ENCODE measurements around the gene FCHSD2. TPM values are rescaled to one million over a fixed set of nuclear protein-coding genes. Genes with fewer than 3 reads are reported as not detected.
"Not testable (repeated sequence)": the region's sequence is repeated elsewhere in the genome, so short reads cannot be mapped to it uniquely, and the experiment has no call there.

FCHSD2 gene
- polyA plus RNA-seq, 5 donors = 37.4 to 51.9 (median 48.5) TPM

DNA sequence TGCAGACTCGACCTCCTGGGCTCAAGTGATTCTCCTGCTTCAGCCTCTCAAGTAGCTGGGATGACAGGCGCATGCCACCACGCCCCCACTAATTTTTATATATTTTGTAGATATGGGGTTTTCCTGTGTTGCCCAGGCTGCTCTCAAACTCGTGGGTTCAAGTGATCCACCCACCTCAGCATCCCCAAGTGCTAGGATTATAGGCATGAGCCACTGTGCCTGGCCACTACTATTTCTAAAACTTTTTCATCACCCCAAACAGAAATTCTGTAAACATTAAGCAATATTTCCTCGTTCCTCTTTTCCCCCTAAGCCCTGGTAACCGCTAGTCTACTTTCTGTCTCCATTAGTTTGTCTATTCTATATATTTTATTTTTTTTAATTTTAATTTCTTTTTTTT is 336.9 kb downstream of the FCHSD2 start:
- no peak for DNase-seq

GRCh38 chr11:72802822-72803221 is 339.3 kb downstream of the FCHSD2 start:
- DNase-seq = no peak

GRCh38 chr11:72799441-72799840 is 342.7 kb downstream of the FCHSD2 start:
- no peak for DNase-seq

DNA sequence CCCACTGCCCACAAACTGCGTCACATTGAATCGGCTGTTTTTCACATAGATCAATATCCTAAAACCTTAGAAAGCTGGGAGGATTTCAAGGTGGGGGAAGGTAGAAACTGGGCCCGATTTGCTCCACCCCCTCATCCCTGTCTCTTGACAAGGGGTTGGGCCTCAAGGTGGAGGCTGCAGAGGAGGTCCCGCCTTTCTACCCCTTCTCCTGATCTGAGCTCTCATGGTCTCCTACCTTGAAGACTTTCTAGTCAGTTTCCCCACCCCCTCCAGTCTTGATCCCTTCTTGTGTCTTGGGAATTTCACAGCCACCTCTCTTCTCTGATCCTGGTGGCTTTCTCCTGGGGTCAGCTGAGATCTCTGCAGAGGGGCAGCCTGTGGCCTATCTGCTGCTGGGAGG is 343.8 kb downstream of the FCHSD2 start:
- no peak for DNase-seq

DNA sequence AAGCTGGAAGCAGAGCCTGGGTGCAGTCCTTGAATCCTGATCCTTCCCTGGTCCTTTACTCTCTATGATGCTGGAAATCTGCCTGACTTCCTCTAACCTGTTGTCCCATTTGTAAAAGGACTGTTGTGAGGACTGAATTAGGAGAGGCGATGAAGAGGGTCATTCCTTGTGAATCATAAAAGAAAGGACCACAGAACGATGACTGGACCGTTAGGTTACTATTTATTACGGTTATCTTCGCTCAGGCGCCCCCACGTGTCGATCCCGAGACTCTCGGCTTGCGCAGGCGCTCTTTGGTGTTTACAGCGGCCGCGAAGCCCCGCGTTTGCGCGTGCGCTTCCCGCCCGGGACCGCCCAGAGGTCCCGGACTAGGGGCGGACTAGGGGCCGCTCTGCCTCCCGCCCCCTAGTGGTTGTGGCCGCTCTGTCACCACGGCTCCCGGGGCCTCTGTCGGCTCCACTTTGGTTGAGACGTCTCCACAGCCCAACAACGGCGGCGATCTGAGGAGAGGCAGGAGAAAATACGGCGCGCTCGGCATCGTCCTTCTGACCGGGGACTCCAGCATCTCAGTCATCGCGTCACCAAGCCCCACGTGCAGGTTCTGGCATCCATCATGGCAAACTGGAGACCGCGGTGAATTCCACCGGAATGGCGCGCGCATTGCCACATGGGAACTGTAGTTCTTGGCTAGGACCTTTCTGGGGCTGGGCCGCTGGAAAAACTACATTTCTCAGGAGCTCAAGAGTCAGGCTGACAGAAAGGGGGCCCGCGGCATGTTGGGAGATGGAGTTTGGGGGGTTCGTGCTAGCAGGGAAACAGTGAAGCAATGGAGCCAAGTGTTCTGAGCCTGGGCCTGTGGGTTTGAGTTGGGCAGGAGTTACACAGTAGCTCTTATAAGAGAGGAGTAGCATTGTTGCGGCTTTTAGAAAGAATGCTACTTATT is 348.4 kb downstream of the FCHSD2 start, which contains the start of gene STARD10:
Gene STARD10 (minus strand): TSS at position 623 of the 943 bp plus-strand sequence. CDS start 12,866 bp downstream, outside the sequence.
- peak; percentile 98 for DNase-seq

DNA sequence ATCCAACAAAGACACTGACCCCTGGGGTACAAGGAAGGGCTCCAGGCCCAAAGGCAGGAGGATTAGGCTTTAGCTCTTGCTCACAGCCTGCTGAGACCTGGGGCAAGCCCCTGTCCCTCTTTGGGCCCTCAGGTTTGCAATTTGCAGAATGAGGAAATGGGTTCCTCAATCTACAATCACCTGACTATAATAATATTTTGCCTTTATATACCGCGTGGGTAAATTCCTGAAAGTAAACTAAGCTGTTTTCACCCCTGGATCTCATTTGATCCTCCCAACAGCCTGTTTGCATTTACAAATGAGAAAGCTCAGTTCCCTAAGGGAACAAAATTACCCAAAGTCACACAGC is 349.1 kb downstream of the FCHSD2 start:
- no peak for DNase-seq

DNA sequence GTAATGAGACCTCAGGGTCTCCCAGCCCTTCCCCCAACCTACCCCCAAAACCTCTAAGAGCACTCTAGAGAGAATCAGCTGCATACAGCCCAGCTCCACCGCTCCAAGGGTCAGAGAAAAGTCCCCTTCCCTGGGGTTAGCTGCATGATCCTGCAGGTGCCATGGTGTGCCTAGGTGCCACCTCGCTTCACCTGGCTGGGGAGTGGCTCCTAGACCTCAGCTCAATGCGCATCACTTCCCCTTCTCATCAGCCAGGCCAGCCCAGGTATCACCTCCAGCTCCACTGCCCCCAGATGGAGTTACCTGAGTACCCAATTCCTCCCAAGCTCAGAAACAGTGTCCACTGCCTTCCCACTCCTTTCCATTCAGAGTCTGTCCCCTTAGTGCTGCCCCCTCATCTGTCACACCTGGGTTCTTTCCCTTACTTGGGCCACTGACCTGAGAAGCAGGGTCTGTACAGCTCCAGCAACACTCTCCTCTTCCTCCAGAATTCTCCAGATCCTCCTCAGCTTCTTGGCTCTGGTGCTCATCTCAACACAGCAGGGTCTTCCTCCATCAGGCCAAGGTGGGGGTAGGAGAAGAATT is 349.6 kb downstream of the FCHSD2 start:
- no peak for DNase-seq

DNA sequence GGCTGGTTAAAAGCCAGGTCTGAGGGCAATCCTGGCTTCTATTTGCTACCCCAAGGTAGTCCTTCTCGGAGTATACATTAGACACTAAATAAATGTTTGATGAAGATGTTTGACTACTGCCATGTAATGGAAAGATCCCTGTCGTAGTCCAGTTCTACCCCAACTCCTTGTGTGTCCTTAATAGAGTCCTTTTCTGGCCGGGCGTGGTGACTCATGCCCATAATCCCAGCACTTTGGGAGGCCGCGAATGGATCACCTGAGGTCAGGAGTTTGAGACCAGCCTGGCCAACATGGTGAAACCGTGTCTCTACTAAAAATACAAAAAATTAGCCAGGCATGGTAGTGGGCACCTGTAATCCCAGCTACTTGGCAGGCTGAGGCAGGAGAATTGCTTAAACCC is 350.9 kb downstream of the FCHSD2 start:
- DNase-seq = not testable (repeated sequence)

DNA sequence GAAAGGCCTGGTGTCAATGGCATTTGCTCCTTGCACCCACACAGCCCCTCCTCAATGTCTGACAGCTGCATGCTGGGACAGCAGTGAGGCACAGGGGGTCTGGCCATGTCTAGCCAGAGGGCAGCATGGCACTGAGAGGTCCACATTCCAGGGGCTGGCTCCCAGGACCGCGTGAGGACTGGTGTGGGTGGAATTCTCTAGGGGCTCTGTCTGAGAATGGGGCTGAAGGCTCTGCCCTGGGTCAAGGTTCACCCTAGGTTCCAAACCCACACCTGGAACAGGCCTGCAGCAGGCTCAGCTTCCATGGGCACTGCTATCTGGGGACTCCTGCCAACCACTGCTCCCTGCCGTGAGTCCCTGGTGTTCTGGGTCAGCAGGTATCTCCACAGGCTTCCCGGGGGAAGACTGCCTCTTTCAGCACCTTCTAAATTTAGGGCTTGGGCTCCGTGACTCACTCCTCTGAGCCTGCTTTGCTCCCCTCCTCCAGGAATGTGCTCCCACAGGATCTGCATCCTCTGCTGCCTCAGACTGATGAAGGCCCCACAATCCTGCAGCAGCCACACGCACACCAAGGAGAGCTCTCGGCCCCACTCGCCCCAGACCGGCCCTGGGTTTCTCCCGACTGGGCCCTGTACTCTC is 352.5 kb downstream of the FCHSD2 start:
- DNase-seq = no peak

- no peak for DNase-seq
Measured at GRCh38 chr11:72788241-72788640, 353.9 kb downstream of the FCHSD2 start.

DNA sequence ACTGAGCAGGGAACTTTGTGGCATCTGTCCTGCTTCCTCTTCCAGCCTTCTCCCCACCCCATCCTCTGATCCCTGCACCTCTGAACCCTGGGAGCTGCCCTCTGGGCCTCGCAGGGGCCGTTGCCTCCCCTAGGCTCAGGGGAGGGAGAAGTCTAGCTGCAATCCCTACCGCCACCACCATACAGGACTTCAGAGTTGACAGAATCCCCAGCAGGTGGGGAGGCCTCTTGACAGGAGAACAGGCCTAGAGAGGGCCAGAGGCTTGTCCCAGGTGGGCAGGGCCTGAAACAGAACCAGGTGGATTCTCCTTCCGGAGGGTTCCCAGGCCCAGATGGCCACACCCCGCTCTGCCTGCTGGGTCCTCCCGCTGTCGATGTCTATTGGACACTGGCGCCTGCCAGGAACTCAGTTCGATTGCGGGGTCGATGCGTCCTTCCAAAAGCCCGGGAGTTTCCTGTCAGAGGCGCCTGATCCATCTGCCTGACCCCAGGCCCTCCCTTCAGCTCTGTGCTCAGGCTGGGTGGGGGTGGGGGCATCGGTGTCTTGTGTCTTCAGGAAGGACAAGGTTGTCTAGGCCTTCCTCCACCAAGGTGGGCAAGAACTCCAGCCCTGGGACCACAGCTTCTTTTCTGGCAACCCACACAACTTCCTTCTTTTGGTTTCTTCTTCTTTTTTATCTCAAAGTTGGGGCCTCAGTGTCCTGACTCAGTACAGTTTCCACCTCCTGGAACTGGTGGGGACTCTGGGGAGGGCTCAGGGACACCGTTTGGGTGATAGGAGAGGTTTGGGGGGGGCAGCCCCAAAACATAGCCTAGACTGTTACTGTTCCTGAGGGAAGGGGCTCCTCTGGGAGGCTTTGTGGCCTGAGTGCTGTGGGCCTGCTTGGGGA is 354.7 kb downstream of the FCHSD2 start:
- DNase-seq = no peak

Other genes with a start within 250 kb of the FCHSD2 start
- gene P2RY2, start 76.0 kb upstream of the FCHSD2 start, polyA plus RNA-seq (ENCODE audit: insufficient read depth in 1 of 5, insufficient read length in 5 of 5, low replicate concordance in 1 of 5) = 1 to 10 TPM in 3 of 5 donors, under 1 TPM in 2; 0.86 to 1.5 (median 1.1) TPM
- gene P2RY6, start 130.0 kb upstream of the FCHSD2 start, polyA plus RNA-seq (ENCODE audit: insufficient read depth in 1 of 5, insufficient read length in 5 of 5, low replicate concordance in 1 of 5) = 1 to 10 TPM; 1.2 to 2.7 (median 1.8) TPM
- gene ARHGEF17, start 166.0 kb upstream of the FCHSD2 start, polyA plus RNA-seq (ENCODE audit: insufficient read depth in 1 of 5, insufficient read length in 5 of 5, low replicate concordance in 1 of 5) = 10 to 100 TPM; 54.0 to 91.6 (median 85.9) TPM
- gene RELT, start 234.1 kb upstream of the FCHSD2 start, polyA plus RNA-seq (ENCODE audit: insufficient read depth in 1 of 5, insufficient read length in 5 of 5, low replicate concordance in 1 of 5) = 1 to 10 TPM; 2.9 to 4.8 (median 3.4) TPM

Data from right lung (tissue), 5 donors.